SK-N-DZ (cell line): ENCODE data around the gene UPF3A. TPM values are rescaled to one million over a fixed set of nuclear protein-coding genes. Genes with fewer than 3 reads are reported as not detected.
"Not testable (repeated sequence)": the region's sequence is repeated elsewhere in the genome, so short reads cannot be mapped to it uniquely, and the experiment has no call there.

Experiments
- DNase-seq: peaks from one replicate; pipeline ENCODE4 v3.0.0-alpha.2; 2015; ENCODE audit warnings: low spot score
- polyA plus RNA-seq, 2 experiments: library from polyadenylated mRNA; depleted of rRNA; stranded (reverse); fragments of >200 nt; gene quantifications; 2 replicates each; pipeline ENCODE4 v1.2.3, GENCODE V29; 2014

The UPF3A gene
- polyA plus RNA-seq (2014; cell fraction: cytosol; rRNA removed) = 55.4 and 63.9 TPM in 2 replicates
- 122 and 163 TPM in 2 replicates for polyA plus RNA-seq (2014; cell fraction: nucleus; rRNA removed)

GRCh38 chr13:114281351-114282040, at the start of gene UPF3A:
Gene UPF3A (plus strand): TSS chr13:114281601. CDS start chr13:114281640, 39 bp downstream.
- DNase-seq = peak; percentile 89

DNA sequence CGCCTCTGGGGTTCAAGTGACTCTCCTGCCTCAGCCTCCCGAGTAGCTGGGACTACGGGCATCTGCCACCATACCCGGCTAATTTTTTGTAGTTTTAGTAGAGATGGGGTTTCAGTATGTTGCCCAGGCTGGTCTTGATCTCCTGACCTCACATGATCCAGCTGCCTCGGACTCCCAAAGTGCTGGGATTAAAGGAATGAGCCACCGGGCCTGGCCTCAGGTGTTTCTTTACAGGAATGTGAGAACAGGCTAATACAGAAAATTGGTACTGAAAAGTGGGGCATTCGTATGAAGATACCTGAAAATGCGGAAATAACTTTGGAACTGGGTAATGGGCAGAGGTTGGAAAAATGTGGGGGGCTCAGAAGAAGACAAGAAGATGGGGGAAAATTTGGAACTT, 49.5 kb upstream of the UPF3A start:
- DNase-seq = no peak

DNA sequence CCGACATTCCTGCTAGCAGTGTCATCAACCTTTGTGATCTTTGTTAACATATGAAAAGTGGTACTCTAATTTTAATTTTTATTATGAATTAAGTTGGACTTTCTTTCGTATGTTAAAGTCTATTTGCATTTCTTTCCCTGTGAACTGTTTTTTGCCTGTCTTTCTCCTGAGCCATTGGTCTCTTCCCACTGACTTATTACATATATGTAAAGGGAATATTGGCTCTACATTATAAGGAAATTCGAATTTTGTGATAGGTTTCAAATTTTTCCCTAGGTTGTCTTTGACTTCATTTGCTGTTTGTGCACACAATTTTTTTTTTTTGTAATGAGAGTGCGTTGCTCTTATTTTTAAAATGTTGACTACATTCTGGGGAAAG, 47.1 kb upstream of the UPF3A start:
- no peak for DNase-seq

DNA sequence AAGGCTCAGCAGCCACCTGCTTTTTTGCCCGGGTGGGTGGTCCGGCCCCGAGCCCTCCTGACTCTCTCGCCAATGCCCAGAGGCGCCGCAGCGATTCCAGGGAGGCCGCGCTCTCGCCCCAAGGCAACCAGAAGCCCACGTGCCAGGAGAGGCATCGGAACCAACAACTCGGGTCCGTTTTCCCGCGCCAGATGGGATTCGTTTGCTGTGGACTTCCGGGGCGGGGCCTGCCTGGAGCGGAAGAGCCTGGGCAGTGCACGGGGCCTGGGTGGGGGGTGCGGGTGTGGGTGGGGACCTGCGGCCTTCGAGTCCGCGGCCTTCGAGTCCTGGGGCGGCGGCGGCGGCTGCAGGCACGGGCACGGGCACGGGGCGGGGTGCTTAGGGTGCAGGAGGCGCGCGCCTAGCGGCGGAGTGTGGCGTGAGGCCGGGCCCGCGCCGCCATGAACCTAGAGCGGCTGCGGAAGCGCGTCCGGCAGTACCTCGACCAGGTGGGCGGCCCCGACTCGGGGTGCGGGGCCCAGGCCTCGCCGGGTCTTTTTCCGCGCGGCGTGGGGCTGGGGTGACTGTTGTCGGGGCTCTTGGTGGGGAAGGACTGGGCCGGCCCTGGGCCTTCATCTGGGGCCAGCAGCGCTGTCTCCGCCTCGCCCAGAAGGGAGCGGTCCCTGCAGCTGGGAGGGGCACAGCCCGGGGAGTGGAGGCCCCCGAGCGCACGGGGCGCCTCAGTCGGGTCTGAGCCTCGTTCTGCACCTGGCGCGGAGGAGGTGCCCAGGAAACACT, 46.6 kb upstream of the UPF3A start, which contains the start of gene CDC16:
CDC16 (plus strand) TSS at position 253 of the 777 bp plus-strand sequence; CDS start at position 441, 188 bp downstream.
- peak; percentile 94 for DNase-seq

DNA sequence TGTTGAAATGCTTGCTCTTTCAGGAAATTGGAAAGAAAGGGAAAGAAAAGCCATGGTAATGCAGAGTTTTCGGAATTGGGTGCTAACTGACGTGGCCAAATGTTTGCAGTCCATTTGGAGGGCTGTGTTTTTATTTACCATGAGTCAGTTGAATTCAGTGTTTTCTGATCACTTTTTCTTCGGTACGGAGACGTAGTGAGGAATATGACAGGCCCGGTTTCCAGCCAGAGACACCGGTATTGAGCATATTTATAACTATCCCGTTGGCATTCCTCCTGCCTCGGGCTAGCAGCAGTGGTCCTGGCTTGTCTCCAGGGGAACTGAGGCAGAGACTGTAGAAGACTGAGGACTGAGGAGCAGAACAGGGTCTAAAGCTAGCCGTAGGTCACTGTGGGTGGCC, 45.7 kb upstream of the UPF3A start:
- DNase-seq = no peak

- no peak for DNase-seq
Measured at GRCh38 chr13:114236227-114236626, 45.2 kb upstream of the UPF3A start.

DNA sequence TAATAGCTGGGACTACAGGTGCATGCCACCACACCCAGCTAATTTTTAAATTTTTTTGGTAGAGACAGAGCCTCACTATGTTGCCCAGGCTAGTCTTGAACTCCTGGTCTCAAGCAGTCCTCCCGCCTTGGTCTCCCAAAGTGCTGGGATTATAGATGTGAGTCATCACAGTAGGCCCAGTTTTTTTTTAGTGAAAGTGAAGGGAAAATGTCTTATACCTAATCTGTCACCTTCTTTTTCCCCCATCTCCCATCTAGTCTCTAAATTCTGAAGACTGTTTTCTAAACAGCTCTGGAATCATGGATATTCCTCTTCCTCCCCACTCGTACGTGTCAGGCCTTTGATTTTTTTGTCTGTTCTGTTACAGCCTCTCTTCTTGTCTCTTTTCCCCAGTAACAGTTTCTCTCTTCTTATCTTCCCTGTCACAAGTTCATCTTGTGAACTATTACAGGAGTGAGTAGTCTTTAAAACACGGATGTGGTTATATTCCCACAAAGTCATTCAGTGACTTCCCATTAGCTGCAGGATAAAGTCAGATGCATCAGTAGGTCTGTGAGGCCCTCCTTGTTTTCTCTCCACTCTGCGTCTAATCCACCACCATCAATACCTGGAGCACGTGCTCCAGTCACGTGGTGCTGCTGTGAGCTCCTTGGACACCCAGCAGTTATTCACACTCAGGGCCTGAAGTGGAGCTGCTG, 43.8 kb upstream of the UPF3A start:
- no peak for DNase-seq

GRCh38 chr13:114241918-114242317, 39.5 kb upstream of the UPF3A start:
- DNase-seq = no peak

GRCh38 chr13:114243971-114244370, 37.4 kb upstream of the UPF3A start:
- DNase-seq = no peak

GRCh38 chr13:114244637-114245036, 36.8 kb upstream of the UPF3A start:
- DNase-seq = no peak

- no peak for DNase-seq
Measured at GRCh38 chr13:114248011-114248410, 33.4 kb upstream of the UPF3A start.

GRCh38 chr13:114249077-114249476, 32.3 kb upstream of the UPF3A start:
- DNase-seq = no peak

DNA sequence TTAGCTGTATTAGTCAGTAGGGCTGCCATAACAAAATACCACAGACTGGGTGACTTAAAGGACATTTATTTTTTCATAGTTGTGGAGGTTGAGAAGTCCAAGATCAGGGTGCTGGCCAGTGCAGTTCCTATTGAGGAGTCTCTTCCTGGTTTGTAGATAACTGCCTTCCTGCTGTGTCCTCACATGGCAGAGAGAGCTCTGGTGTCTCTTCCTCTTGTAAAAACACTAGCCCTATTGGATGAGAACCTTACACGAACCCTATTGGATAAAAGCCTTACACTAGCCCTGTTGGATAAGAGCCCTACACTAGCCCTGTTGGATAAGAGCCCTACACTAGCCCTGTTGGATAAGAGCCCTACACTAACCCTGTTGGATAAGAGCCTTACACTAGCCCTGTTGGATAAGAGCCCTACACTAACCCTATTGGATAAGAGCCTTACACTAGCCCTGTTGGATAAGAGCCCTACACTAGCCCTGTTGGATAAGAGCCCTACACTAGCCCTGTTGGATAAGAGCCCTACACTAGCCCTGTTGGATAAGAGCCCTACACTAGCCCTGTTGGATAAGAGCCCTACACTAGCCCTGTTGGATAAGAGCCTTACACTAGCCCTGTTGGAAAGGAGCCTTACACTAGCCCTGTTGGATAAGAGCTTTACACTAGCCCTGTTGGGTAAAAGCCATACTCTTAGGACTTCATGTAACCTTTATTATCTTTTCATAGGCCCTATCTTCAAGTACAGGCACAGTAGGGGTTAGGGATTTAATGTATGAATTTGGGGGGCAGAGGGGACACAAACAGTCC, 29.6 kb upstream of the UPF3A start:
- not testable (repeated sequence) for DNase-seq

GRCh38 chr13:114256547-114256946, 24.9 kb upstream of the UPF3A start:
- no peak for DNase-seq

DNA sequence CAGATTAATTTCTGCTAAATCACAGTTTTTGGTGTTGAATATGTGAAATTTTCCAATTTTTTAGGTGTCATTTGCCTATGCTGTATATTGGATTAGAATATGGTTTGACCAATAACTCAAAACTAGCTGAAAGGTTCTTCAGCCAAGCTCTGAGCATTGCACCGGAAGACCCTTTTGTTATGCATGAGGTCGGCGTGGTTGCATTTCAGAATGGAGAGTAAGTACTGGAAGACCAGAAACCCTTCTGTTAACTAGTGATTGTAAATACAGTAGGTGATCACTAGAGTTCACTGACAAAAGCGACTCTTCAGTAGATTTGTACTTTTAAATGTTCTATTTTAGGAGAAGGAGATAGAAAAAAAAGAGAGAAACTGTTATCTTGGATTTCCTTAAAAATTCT, 24.4 kb upstream of the UPF3A start:
- no peak for DNase-seq

GRCh38 chr13:114258589-114258988, 22.8 kb upstream of the UPF3A start:
- DNase-seq = no peak

GRCh38 chr13:114259374-114259773, 22.0 kb upstream of the UPF3A start:
- no peak for DNase-seq

GRCh38 chr13:114259974-114260373, 21.4 kb upstream of the UPF3A start:
- DNase-seq = no peak

GRCh38 chr13:114260814-114261213, 20.6 kb upstream of the UPF3A start:
- no peak for DNase-seq

DNA sequence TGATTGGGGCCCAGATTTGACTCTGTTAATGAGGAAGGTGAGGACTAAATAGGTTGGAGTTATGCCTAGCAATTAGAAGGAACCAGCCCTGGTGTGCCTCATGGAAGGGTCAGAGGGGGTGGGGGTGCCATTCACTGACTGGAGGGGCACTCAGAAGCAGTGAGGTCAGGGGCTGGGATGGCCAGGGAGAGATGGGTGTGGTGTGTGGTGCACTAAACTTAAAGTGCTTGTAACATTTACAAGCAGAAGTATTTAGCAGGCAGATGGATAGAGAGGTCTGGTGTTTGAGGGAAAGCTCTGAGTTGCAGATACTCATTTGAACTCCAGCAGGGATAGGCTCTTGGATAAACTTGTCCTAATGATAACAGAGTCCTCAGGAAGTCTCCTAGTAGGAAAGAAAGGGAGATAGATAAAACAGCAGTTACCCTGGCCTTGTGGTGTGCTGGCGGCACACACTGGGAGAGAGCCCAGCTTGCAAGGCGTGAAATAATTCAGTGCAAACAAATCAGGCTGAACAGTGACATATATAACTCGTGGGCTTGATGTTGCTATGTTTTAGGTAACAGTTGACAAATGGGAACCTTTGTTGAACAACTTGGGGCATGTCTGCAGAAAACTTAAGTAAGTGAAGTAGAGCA, 20.0 kb upstream of the UPF3A start:
- no peak for DNase-seq

DNA sequence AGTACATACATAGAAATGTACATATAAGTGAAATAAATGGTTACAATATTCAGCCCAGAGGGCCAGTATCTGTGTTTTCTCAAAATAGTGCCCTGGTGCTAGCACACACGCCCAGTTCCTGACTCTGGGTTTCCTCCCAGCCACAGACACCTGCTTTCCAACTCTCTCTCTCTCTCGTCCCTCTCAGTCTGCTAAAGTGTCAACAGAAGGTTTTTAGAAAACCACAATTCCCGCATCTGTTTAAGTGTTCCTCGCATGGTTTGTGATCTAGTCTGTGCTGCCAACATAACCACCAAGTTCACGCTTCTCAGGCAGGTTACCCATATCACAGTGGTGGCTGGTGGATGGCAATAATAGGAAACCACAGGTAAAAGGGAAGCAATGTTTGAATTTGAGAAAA, 17.8 kb upstream of the UPF3A start:
- no peak for DNase-seq
